Left lung (tissue), 10 donors: Measurements from ENCODE around the gene ZMYND8. TPM values are rescaled to one million over a fixed set of nuclear protein-coding genes. Genes with fewer than 3 reads are reported as not detected.
"Not testable (repeated sequence)": the region's sequence is repeated elsewhere in the genome, so short reads cannot be mapped to it uniquely, and the experiment has no call there.

Experiments
- ATAC-seq: fragments of 200-7000 bp; cut with Tn5 transposase; one replicate; pipeline ENCODE4 v1.9.1; 2020; ENCODE audit warnings: moderate library complexity
- DNase-seq, 4 donors: peaks; one replicate each; pipeline ENCODE4 v3.0.0-alpha.2; 2013 to 2020
- H3K27ac ChIP-seq, 2 donors: fragments of 200-600 bp; sonication (generic) in 1 of 2; one replicate each; pipeline versions ENCODE4 v1.5.0 to v1.8.0; 2020 to 2021
- H3K27me3 ChIP-seq, 2 donors: fragments of 200-600 bp; sonication (generic) in 1 of 2; one replicate each; pipeline versions ENCODE4 v1.5.0 to v1.8.0; 2020 to 2021
- H3K36me3 ChIP-seq, 2 donors: fragments of 200-600 bp; sonication (generic) in 1 of 2; one replicate each; pipeline versions ENCODE4 v1.5.0 to v1.8.0; 2020 to 2021
- H3K4me1 ChIP-seq, 2 donors: fragments of 200-600 bp; one replicate each; pipeline ENCODE4 v1.8.0; 2021
- H3K4me3 ChIP-seq, 2 donors: fragments of 200-600 bp; sonication (generic) in 1 of 2; one replicate each; pipeline versions ENCODE4 v1.5.0 to v1.8.0; 2020 to 2021; ENCODE audit warnings: mild to moderate bottlenecking in 1 of 2
- H3K9me3 ChIP-seq, 2 donors: fragments of 200-600 bp; sonication (generic) in 1 of 2; one replicate each; pipeline versions ENCODE4 v1.5.0 to v1.8.0; 2020 to 2021
- CTCF ChIP-seq, 2 donors: fragments of 200-600 bp; sonication (generic) in 1 of 2; IDR thresholded peaks; one replicate each; pipeline versions ENCODE4 v1.5.0 to v1.8.0; 2021; ENCODE audit warnings: antibody characterized with exemption in 2 of 2
- intact Hi-C, 2 donors: fragments of 100-400 bp; cut with DNase I; formaldehyde crosslinking; loops; one replicate each; pipeline versions ENCODE4 v1.11.2 to v1.14.2; 2022
- polyA plus RNA-seq, 6 donors: library from polyadenylated mRNA; unstranded; fragments of 120-200 nt; gene quantifications; one replicate each; pipeline ENCODE4 v1.2.1, GENCODE V29; 2013; ENCODE audit not compliant: insufficient read length in 6 of 6
- total RNA-seq, 2 donors: library from RNA; stranded (reverse); fragmentation: NEBNext Ultra II Directional; extraction: Animal tissue kit (Norgen Biotek cat#: 25700); gene quantifications; one replicate each; pipeline ENCODE4 v1.2.1, GENCODE V29; 2021
- donor health status: DM: no; HTN: yes; CAD: no.
- donor health status: DM: no; HTN: no; CAD: no.

Gene ZMYND8
- total and polyA plus RNA-seq, 8 donors: 38.9 to 50.8 (median 42.4) TPM

GRCh38 chr20:47370214-47370613, 13.7 kb upstream of the ZMYND8 start:
- intact Hi-C loops: loop anchor here in 1 of 2 donors (10.0 kb wide), 1 partner anchor 55 kb away; no protein-coding TSS in a partner anchor
- no peaks in the 10 kb centered on the region for H3K36me3 ChIP-seq
- H3K27ac ChIP-seq: no peak overlapping the region
- no peak for DNase-seq
- no peak for TF ChIP-seq CTCF (IDR thresholded peaks at IDR 0.05)
- no peaks in the 10 kb centered on the region for H3K9me3 ChIP-seq
- ATAC-seq: no peak
- no peaks in the 10 kb centered on the region for H3K27me3 ChIP-seq
- no peak overlapping the region for H3K4me3 ChIP-seq
- no peaks in the 10 kb centered on the region for H3K4me1 ChIP-seq

GRCh38 chr20:47368301-47368700, 11.8 kb upstream of the ZMYND8 start:
- Histone ChIP-seq H3K36me3 (no peaks in the 10 kb centered on the region), H3K4me3 (no peak overlapping the region), H3K27ac (no peak overlapping the region), H3K9me3 (no peaks in the 10 kb centered on the region), H3K4me1 (no peaks in the 10 kb centered on the region), H3K27me3 (no peaks in the 10 kb centered on the region)
- intact Hi-C loops: no loop called here
- DNase-seq: no peak
- no peak for ATAC-seq
- TF ChIP-seq CTCF (IDR thresholded peaks at IDR 0.05): no peak

- H3K27me3 ChIP-seq, DNase-seq, H3K27ac ChIP-seq, H3K4me3 ChIP-seq, intact Hi-C loops, H3K9me3 ChIP-seq, ATAC-seq, H3K36me3 ChIP-seq: not testable (repeated sequence)
- H3K4me1 ChIP-seq: peaks cover 1 to 18% of the 10 kb centered on the region in 2 donors
Measured at GRCh38 chr20:47366301-47366700, 9.8 kb upstream of the ZMYND8 start.

GRCh38 chr20:47365023-47365764, 8.7 kb upstream of the ZMYND8 start:
- Histone ChIP-seq H3K27me3 (no peaks in the 10 kb centered on the region), H3K4me1 (peaks cover 13 to 29% of the 10 kb centered on the region in 2 donors), H3K4me3 (no peak overlapping the region), H3K27ac (no peak overlapping the region), H3K36me3 (no peaks in the 10 kb centered on the region), H3K9me3 (no peaks in the 10 kb centered on the region)
- intact Hi-C loops: no loop called here
- DNase-seq (no peak), ATAC-seq (no peak)
- TF ChIP-seq CTCF (IDR thresholded peaks at IDR 0.05): no peak

GRCh38 chr20:47362361-47363219, 6.1 kb upstream of the ZMYND8 start:
- peaks cover 37 to 55% of the 10 kb centered on the region in 2 donors for H3K4me1 ChIP-seq
- TF ChIP-seq CTCF (IDR thresholded peaks at IDR 0.05): no peak
- no peaks in the 10 kb centered on the region for H3K36me3 ChIP-seq
- no peaks in the 10 kb centered on the region for H3K27me3 ChIP-seq
- ATAC-seq (no peak), DNase-seq (no peak)
- peak overlapping the region in 1 of 2 donors; percentile 58 for H3K27ac ChIP-seq
- H3K4me3 ChIP-seq: no peak overlapping the region
- intact Hi-C loops: no loop called here
- no peaks in the 10 kb centered on the region for H3K9me3 ChIP-seq
